OCI-LY1 (cell line): ENCODE results near the gene C1QB.

ENCODE experiments used
- H2AFZ ChIP-seq: fragments of 200-600 bp; sonication (generic), shearing (Covaris generic); 2 replicates; pipeline ENCODE4 v1.6.0; 2014; ENCODE audit warnings: antibody characterized with exemption, mild to moderate bottlenecking, low read length
- H3F3A ChIP-seq: fragments of 200-600 bp; sonication (generic), shearing (Covaris generic); 2 replicates; pipeline ENCODE4 v1.6.0; 2014; ENCODE audit warnings: mild to moderate bottlenecking, antibody characterized with exemption, low read length, moderate library complexity; ENCODE audit not compliant: insufficient read depth
- H3K27ac ChIP-seq: fragments of 200-600 bp; sonication (generic); 2 replicates; pipeline ENCODE4 v1.5.1; 2014; ENCODE audit warnings: low read length, mixed run types, mild to moderate bottlenecking, low read depth; ENCODE audit not compliant: poor library complexity, severe bottlenecking
- H3K27me3 ChIP-seq: fragments of 200-600 bp; sonication (generic); 2 replicates; pipeline ENCODE4 v1.6.0; 2014; ENCODE audit warnings: antibody characterized with exemption, mild to moderate bottlenecking, low read length, moderate library complexity; ENCODE audit not compliant: insufficient read depth
- H3K36me3 ChIP-seq: fragments of 200-600 bp; sonication (generic); 2 replicates; pipeline ENCODE4 v1.6.1; 2014; ENCODE audit warnings: mild to moderate bottlenecking, antibody characterized with exemption, low read length, moderate library complexity, mixed read lengths; ENCODE audit not compliant: insufficient read depth
- H3K4me1 ChIP-seq: fragments of 200-600 bp; sonication (generic); 2 replicates; pipeline ENCODE4 v1.5.1; 2014; ENCODE audit warnings: mild to moderate bottlenecking, low read length, moderate library complexity; ENCODE audit not compliant: insufficient read depth, severe bottlenecking
- H3K4me2 ChIP-seq: fragments of 200-600 bp; sonication (generic), shearing (Covaris generic); 2 replicates; pipeline ENCODE4 v1.6.1; 2014; ENCODE audit warnings: low read length
- H3K4me3 ChIP-seq: fragments of 200-600 bp; sonication (generic); 2 replicates; pipeline ENCODE4 v1.5.1; 2014; ENCODE audit warnings: low read length, low read depth, mild to moderate bottlenecking, mixed read lengths; ENCODE audit not compliant: poor library complexity, severe bottlenecking
- H3K79me2 ChIP-seq: fragments of 200-600 bp; shearing (Covaris generic); 2 replicates; pipeline ENCODE4 v1.6.1; 2016; ENCODE audit warnings: mixed run types, low read length, mixed read lengths; ENCODE audit not compliant: insufficient read depth
- H3K9ac ChIP-seq: fragments of 200-600 bp; sonication (generic), shearing (Covaris generic); 2 replicates; pipeline ENCODE4 v1.6.1; 2014; ENCODE audit warnings: mild to moderate bottlenecking, low read length, mixed read lengths
- H3K9me2 ChIP-seq: fragments of 200-600 bp; sonication (generic), shearing (Covaris generic); 2 replicates; pipeline ENCODE4 v1.6.1; 2014; ENCODE audit warnings: low read depth, mild to moderate bottlenecking, low read length, mixed read lengths
- H3K9me3 ChIP-seq: fragments of 200-600 bp; shearing (Covaris generic); 2 replicates; pipeline ENCODE4 v1.6.1; 2014; ENCODE audit warnings: low read length, mixed read lengths
- H4K20me1 ChIP-seq: fragments of 200-600 bp; sonication (generic), shearing (Covaris generic); 2 replicates; pipeline ENCODE4 v1.6.0; 2016; ENCODE audit warnings: mild to moderate bottlenecking, low read length; ENCODE audit not compliant: insufficient read depth
- EZH2 ChIP-seq: fragments of 200-600 bp; sonication (generic), shearing (Covaris generic); IDR thresholded peaks from 2 replicates; pipeline ENCODE4 v1.8.0; 2017; ENCODE audit warnings: borderline replicate concordance, mixed run types, mild to moderate bottlenecking, antibody characterized with exemption, low read length, moderate library complexity, mixed read lengths
- TF ChIP-seq, protein P1 (sequence below): fragments of 200-600 bp; sonication (generic), shearing (Covaris generic); IDR thresholded peaks from 2 replicates; pipeline ENCODE4 v1.5.1; 2017; ENCODE audit warnings: mild to moderate bottlenecking, antibody characterized with exemption, low read length, moderate library complexity, mixed read lengths

The C1QB gene

DNA sequence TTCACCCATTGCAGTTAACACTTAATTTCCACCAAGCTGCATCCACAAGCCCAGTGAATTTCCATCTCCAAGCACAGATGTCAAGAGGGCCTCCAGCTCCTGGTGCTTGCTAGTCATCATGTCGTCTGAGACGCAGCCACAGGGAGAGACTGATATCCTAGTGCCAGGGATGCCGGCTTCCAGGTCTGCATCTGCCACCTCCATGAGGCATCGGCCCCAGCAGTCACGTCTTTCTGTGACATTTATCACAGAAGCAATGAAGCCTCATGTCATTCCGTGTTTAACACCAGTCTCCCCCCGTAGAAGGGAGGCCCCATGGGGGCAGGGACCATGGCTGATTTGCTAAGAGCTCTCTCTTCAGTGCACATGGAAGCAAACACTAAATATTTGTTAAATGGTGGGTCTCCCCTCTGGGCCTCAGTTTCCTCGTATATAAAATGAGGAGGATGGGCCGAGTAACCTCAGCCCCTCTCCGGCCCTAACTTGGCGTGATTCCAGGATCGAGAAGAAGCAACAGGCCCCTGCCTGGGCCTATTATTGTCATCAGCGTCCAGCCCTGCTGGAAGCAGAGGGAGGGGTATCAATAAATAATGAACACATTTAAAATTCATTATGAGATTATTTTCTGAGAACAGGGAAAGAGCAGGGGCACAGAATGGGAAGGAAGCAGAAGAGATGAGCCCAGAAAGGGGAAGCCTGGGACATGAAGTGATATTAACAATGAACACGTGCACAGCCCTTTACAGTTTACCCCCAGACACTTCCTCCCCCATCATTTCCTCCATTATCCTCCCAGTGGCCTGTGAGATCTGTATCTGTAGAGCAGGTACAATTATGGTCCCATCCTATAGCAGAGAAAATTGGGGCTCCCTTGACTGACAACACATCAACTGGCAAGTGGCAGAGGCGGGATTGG lies 837 bp upstream of the C1QB start:
- Histone ChIP-seq H3K4me2 (no peak overlapping the region), H2AFZ (no peak overlapping the region), H3K27me3 (no peaks in the 10 kb centered on the region; the same call in 1 of the 2 replicates), H3K36me3 (no peaks in the 10 kb centered on the region), H3K79me2 (no peaks in the 10 kb centered on the region), H3K4me3 (no peak overlapping the region), H3K4me1 (no peaks in the 10 kb centered on the region), H4K20me1 (no peaks in the 10 kb centered on the region), H3F3A (no peaks in the 10 kb centered on the region), H3K27ac (no peak overlapping the region), H3K9ac (no peak overlapping the region), H3K9me3 (no peaks in the 10 kb centered on the region), H3K9me2 (no peaks in the 10 kb centered on the region)
- TF ChIP-seq, protein P1, sequence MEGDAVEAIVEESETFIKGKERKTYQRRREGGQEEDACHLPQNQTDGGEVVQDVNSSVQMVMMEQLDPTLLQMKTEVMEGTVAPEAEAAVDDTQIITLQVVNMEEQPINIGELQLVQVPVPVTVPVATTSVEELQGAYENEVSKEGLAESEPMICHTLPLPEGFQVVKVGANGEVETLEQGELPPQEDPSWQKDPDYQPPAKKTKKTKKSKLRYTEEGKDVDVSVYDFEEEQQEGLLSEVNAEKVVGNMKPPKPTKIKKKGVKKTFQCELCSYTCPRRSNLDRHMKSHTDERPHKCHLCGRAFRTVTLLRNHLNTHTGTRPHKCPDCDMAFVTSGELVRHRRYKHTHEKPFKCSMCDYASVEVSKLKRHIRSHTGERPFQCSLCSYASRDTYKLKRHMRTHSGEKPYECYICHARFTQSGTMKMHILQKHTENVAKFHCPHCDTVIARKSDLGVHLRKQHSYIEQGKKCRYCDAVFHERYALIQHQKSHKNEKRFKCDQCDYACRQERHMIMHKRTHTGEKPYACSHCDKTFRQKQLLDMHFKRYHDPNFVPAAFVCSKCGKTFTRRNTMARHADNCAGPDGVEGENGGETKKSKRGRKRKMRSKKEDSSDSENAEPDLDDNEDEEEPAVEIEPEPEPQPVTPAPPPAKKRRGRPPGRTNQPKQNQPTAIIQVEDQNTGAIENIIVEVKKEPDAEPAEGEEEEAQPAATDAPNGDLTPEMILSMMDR, result no peak
- no peak for TF ChIP-seq EZH2

DNA sequence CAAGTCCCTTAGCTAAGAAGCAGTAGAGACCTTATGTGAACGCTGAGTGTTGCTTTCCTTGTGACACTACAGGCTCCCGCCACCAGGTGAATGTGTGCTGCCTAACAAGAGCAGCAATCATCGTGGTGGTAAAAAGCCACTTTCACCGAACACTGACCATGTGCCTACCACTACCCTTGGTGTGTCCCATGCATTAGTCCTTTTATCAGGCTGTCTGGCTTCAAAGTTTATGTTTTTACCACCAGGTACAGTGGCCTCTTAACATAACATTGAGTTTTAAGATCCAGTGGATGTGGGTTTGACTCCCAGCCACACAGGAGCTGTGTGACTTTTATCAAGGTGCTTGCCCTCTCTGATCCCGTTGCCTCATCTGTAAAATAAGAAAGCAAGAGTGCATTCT lies 1.7 kb downstream of the C1QB start:
- no peaks in the 10 kb centered on the region for H3K4me1 ChIP-seq
- no peaks in the 10 kb centered on the region for H3K9me2 ChIP-seq
- H3K4me3 ChIP-seq, result no peak overlapping the region
- no peak overlapping the region for H3K4me2 ChIP-seq
- H3K27ac ChIP-seq, result no peak overlapping the region
- no peaks in the 10 kb centered on the region for H3K79me2 ChIP-seq
- no peak overlapping the region for H2AFZ ChIP-seq
- no peaks in the 10 kb centered on the region for H4K20me1 ChIP-seq
- H3K27me3 ChIP-seq, result no peaks in the 10 kb centered on the region; the same call in 1 of the 2 replicates
- no peak overlapping the region for H3K9ac ChIP-seq
- no peaks in the 10 kb centered on the region for H3K9me3 ChIP-seq
- no peaks in the 10 kb centered on the region for H3F3A ChIP-seq
- no peak for TF ChIP-seq EZH2
- TF ChIP-seq, protein P1, result no peak
- no peaks in the 10 kb centered on the region for H3K36me3 ChIP-seq

DNA sequence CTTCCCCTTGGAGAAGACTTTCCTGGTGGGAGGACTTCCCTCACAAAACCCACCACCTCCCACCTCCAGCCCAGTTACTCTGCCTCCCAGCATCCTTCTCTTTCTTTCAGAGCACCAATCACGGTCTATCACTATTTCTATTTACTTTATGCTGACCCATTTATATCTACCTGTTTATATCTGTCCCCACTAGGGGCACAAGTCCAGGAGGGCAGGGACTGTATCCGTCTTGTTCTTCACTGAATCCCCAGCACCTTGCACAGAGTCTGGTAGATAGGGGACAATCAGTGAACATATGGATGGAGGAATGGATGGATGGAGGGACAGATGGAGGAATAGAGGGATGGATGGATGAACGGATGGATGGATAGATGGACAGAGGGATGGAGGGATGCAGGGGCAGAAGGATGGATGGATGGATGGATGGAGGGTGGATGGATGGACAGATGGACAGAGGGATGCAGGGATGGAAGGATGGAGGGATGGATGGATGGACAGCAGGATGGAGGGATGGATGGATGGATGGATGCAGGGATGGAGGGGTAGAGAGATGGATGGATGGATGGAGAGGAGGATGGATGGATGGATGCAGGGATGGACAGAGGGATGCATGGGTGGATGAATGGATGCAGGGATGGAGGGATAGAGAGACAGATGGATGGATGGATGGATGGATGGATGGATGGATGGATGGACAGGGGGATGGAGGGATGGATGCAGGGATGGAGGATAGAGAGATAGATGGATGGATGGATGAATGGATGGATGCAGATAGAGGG lies 5.5 kb downstream of the C1QB start:
- Histone ChIP-seq H4K20me1 (no peaks in the 10 kb centered on the region), H3K27me3 (no peaks in the 10 kb centered on the region; the same call in 1 of the 2 replicates)

More for the DNA sequence above, 5.5 kb downstream of the C1QB start:
- H2AFZ ChIP-seq, result no peak overlapping the region
- no peaks in the 10 kb centered on the region for H3K9me2 ChIP-seq
- no peak for TF ChIP-seq EZH2
- TF ChIP-seq, protein P1, result peak; percentile 38; the same call in 1 of the 2 replicates
- H3K36me3 ChIP-seq, result no peaks in the 10 kb centered on the region
- H3K9ac ChIP-seq, result no peak overlapping the region
- no peaks in the 10 kb centered on the region for H3F3A ChIP-seq
- H3K27ac ChIP-seq, result no peak overlapping the region
- no peak overlapping the region for H3K4me2 ChIP-seq
- no peak overlapping the region for H3K4me3 ChIP-seq
- no peaks in the 10 kb centered on the region for H3K4me1 ChIP-seq
- no peaks in the 10 kb centered on the region for H3K9me3 ChIP-seq
- H3K79me2 ChIP-seq, result no peaks in the 10 kb centered on the region
